ENCODE results near the gene TTF1. TPM values are rescaled to one million over a fixed set of nuclear protein-coding genes. Genes with fewer than 3 reads are reported as not detected.

Gene TTF1
- total RNA-seq, 1 experiment from 2014 or later, result 26.9 TPM

DNA sequence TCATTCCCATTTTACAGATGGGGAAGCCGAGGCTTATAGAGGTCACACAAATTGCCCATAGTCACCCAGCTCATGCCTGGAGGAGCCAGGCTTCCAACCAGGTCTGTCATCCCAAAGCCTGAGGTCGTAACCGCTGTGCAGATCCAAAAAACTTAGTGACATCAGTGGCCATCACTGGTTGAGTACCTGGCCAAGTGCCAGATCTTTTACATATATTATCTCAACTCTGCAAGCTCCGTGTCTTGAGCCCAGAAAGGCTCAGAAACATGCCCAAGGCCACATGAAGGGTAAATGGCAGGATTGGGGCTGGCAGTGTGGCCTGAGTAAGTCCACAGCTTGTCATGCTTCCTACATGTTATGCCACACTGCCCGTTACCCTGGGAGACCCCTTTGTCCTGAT lies 16.9 kb upstream of the TTF1 start:
- Histone ChIP-seq H2BK20ac (ENCODE audit: low read depth, low read length, poor library complexity, severe bottlenecking) (no peak overlapping the region), H3T11ph (ENCODE audit: low read length) (no peak overlapping the region), H3K4me1 (ENCODE audit: insufficient read depth, low read length) (no peaks in the 10 kb centered on the region; the same call in 1 of the 2 replicates), H3K9me3 (ENCODE audit: control insufficient read depth, low read depth, low read length) (no peaks in the 10 kb centered on the region), H4K20me1 (ENCODE audit: control insufficient read depth, insufficient read depth, insufficient read length) (no peaks in the 10 kb centered on the region), H2BK15ac (ENCODE audit: low read depth, low read length) (no peak overlapping the region), H2AFZ (ENCODE audit: low read length) (no peak overlapping the region), H3K18ac (ENCODE audit: insufficient read length, low read depth, low read length) (no peak overlapping the region), H2BK5ac (ENCODE audit: insufficient read length, low read length) (no peak overlapping the region), H3K79me2 (ENCODE audit: insufficient read depth, low read length) (no peaks in the 10 kb centered on the region), H3K23me2 (ENCODE audit: insufficient read length, low read depth, low read length, poor library complexity, severe bottlenecking) (peaks cover 2% of the 10 kb centered on the region), H3K27ac (ENCODE audit: insufficient read length, low read depth, low read length) (no peak overlapping the region), H2AK5ac (ENCODE audit: insufficient read length, low read length) (no peak overlapping the region), H3K79me1 (ENCODE audit: insufficient read depth, low read depth, low read length, poor library complexity, severe bottlenecking) (no peaks in the 10 kb centered on the region), H3K56ac (ENCODE audit: insufficient read length, low read depth, low read length) (no peak overlapping the region), H3K4ac (ENCODE audit: low read depth, low read length) (no peak overlapping the region), H3K23ac (ENCODE audit: insufficient read length, low read depth, low read length) (no peak overlapping the region), H2BK120ac (ENCODE audit: low read depth, low read length, poor library complexity, severe bottlenecking) (no peak overlapping the region), H3K9ac (ENCODE audit: extremely low read depth, insufficient read length, low read length) (no peak overlapping the region), H2BK12ac (ENCODE audit: insufficient read length, low read depth, low read length) (no peak overlapping the region), H3K14ac (ENCODE audit: insufficient read depth, low read length) (no peak overlapping the region), H4K5ac (ENCODE audit: insufficient read length, low read depth, low read length) (no peak overlapping the region), H3K4me2 (ENCODE audit: insufficient read depth, insufficient read length, low read length) (no peak overlapping the region), H4K91ac (ENCODE audit: insufficient read length, low read depth, low read length) (no peak overlapping the region), H4K8ac (replicated peaks; ENCODE audit: insufficient read length, low read depth, low read length) (no peak overlapping the region), H3K27me3 (ENCODE audit: insufficient read depth, low read length) (no peaks in the 10 kb centered on the region)
- Mint-ChIP-seq H3K27ac (no peak overlapping the region), H3K4me3 (no peak overlapping the region), H3K4me1 (peaks cover 36 to 50% of the 10 kb centered on the region in 2 experiments), H3K36me3 (ENCODE audit: insufficient read depth in 1 of 3, low read depth in 3 of 3) (no peaks in the 10 kb centered on the region), H3K27me3 (ENCODE audit: low read depth) (peaks cover 25% of the 10 kb centered on the region), H3K9me3 (no peaks in the 10 kb centered on the region; a peak in 1 of 5 replicates)
- DNase-seq, result no peak
- WGBS (ENCODE audit: extremely low coverage, insufficient read length, low lambda C conversion rate), result no CpG with 5 or more reads among the region's 5 CpGs
- TF ChIP-seq, protein P1, sequence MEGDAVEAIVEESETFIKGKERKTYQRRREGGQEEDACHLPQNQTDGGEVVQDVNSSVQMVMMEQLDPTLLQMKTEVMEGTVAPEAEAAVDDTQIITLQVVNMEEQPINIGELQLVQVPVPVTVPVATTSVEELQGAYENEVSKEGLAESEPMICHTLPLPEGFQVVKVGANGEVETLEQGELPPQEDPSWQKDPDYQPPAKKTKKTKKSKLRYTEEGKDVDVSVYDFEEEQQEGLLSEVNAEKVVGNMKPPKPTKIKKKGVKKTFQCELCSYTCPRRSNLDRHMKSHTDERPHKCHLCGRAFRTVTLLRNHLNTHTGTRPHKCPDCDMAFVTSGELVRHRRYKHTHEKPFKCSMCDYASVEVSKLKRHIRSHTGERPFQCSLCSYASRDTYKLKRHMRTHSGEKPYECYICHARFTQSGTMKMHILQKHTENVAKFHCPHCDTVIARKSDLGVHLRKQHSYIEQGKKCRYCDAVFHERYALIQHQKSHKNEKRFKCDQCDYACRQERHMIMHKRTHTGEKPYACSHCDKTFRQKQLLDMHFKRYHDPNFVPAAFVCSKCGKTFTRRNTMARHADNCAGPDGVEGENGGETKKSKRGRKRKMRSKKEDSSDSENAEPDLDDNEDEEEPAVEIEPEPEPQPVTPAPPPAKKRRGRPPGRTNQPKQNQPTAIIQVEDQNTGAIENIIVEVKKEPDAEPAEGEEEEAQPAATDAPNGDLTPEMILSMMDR (conservative IDR thresholded peaks at IDR 0.05), result no peak
